ENCODE results near the gene LIF.

- no peak for TF ChIP-seq CTCF (IDR thresholded peaks at IDR 0.05)
- TF ChIP-seq POLR2AphosphoS5 (IDR thresholded peaks at IDR 0.05): no peak
- no peak for TF ChIP-seq POLR2A (IDR thresholded peaks at IDR 0.05; ENCODE audit: low read depth)
These were observed 1.4 kb upstream of the LIF start for GRCh38 chr22:30247974-30248373.

Measured in esophagus muscularis mucosa (tissue), 3 donors.